ENCODE measurements around the gene APOD. TPM values are rescaled to one million over a fixed set of nuclear protein-coding genes. Genes with fewer than 3 reads are reported as not detected.
A peak's percentile ranks its signal among the peaks of the same experiment; 100 is the strongest.

The APOD gene
- total and polyA plus RNA-seq, 9 of the 15 experiments (the other 6 are each of a cell fraction or from before 2014, with no cell fraction given) = 0.18 to 0.50 (median 0.35) TPM; not detected in 1

GRCh38 chr3:195544634-195545033 lies 39.1 kb downstream of the APOD start:
- ChIA-PET CTCF (ENCODE audit: low intra/inter-chr PET ratio) (no interaction called here), POLR2A (interaction anchor here (0.6 to 2.0 kb wide), 3 partner anchors 11 to 172 kb away, joined by 3 to 9 read pairs (median 4); no protein-coding TSS in a partner anchor)
- Histone ChIP-seq H3K36me3 (ENCODE audit: control insufficient read depth, insufficient read depth, low read length) (no peaks in the 10 kb centered on the region), H3K27me3 (ENCODE audit: control insufficient read depth in 2 of 2, insufficient read depth in 2 of 2, low read length in 2 of 2) (no peaks in the 10 kb centered on the region), H3K79me2 (ENCODE audit: control insufficient read depth, insufficient read depth, low read length) (peaks cover 35% of the 10 kb centered on the region), H3K9ac (ENCODE audit: insufficient read depth in 1 of 2, low read depth in 2 of 2, low read length in 2 of 2) (no peak overlapping the region), H2AFZ (ENCODE audit: low read depth, low read length) (0 out of 2 replicates have a peak overlapping the region, but pooled peaks have one; percentile 99), H3K9me3 (replicated peaks; ENCODE audit: control insufficient read depth, insufficient read depth, low read depth, low read length) (no peaks in the 10 kb centered on the region), H4K20me1 (replicated peaks; ENCODE audit: control insufficient read depth, insufficient read depth, low read length) (peaks cover 13% of the 10 kb centered on the region; the same call in 1 of the 2 replicates), H3K9me1 (ENCODE audit: control insufficient read depth, insufficient read depth, low read length) (peaks cover 4% of the 10 kb centered on the region), H3K4me1 (replicated peaks in 1 of 2; ENCODE audit: control insufficient read depth in 2 of 2, insufficient read depth in 2 of 2, low read length in 2 of 2) (peaks cover 17 to 30% of the 10 kb centered on the region in 2 experiments), H3K27ac (ENCODE audit: extremely low read depth, low read depth, low read length) (no peak overlapping the region), H3K4me3 (no peak overlapping the region), H3K4me2 (ENCODE audit: insufficient read depth, low read length) (no peak overlapping the region)
- TF ChIP-seq NR4A1 (CRISPR knock-in tag; IDR thresholded peaks at IDR 0.05) (no peak), NR4A1 (tag; IDR thresholded peaks at IDR 0.05) (no peak), CBX5 (IDR thresholded peaks at IDR 0.05; ENCODE audit: borderline replicate concordance, low read depth) (no peak), ZNF3 (CRISPR knock-in tag; IDR thresholded peaks at IDR 0.05) (no peak), HEY1 (CRISPR knock-in tag; IDR thresholded peaks at IDR 0.05; ENCODE audit: borderline replicate concordance) (no peak), THRA (IDR thresholded peaks at IDR 0.05) (no peak)
- DNase-seq (ENCODE audit: extremely low read depth in 1 of 4, low spot score in 3 of 4) (no peak), ATAC-seq (no peak), FAIRE-seq (no peak)
- intact Hi-C loops (cut with micrococcal nuclease) (loop anchor here (5.0 to 10.0 kb wide), 2 partner anchors 170 to 272 kb away; partner anchors contain the start of gene XXYLT1), in situ Hi-C loops (cut with MboI) (no loop called here)
- BruUV-seq (replicated peaks) = no TSS peak
- WGBS (ENCODE audit: insufficient coverage, low coverage, missing lambda C conversion rate) = 86% methylated on average over 2 of the region's 3 CpGs
